SU-DHL-6 (cell line): Measurements from ENCODE around the gene ST6GALNAC3.

Experiments used
- EZH2phosphoT487 ChIP-seq: fragments of 200-600 bp; sonication (generic), shearing (Covaris generic); conservative IDR thresholded peaks from 2 replicates; pipeline ENCODE4 v1.6.1; 2018; ENCODE audit warnings: mild to moderate bottlenecking, antibody characterized with exemption, low read length, moderate library complexity, mixed read lengths
- TF ChIP-seq, protein P1 (sequence below): fragments of 200-600 bp; sonication (generic); IDR thresholded peaks from one replicate; pipeline ENCODE4 v1.5.1; 2017; ENCODE audit warnings: antibody characterized with exemption, mild to moderate bottlenecking, low read length, moderate library complexity; ENCODE audit not compliant: insufficient read depth, poor library complexity, severe bottlenecking

- TF ChIP-seq, protein P1, sequence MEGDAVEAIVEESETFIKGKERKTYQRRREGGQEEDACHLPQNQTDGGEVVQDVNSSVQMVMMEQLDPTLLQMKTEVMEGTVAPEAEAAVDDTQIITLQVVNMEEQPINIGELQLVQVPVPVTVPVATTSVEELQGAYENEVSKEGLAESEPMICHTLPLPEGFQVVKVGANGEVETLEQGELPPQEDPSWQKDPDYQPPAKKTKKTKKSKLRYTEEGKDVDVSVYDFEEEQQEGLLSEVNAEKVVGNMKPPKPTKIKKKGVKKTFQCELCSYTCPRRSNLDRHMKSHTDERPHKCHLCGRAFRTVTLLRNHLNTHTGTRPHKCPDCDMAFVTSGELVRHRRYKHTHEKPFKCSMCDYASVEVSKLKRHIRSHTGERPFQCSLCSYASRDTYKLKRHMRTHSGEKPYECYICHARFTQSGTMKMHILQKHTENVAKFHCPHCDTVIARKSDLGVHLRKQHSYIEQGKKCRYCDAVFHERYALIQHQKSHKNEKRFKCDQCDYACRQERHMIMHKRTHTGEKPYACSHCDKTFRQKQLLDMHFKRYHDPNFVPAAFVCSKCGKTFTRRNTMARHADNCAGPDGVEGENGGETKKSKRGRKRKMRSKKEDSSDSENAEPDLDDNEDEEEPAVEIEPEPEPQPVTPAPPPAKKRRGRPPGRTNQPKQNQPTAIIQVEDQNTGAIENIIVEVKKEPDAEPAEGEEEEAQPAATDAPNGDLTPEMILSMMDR: no peak
- no peak for TF ChIP-seq EZH2phosphoT487
Measured at GRCh38 chr1:76494807-76495206, 420.3 kb downstream of the ST6GALNAC3 start.
